Liver (tissue), 9 donors: ENCODE results near the gene CNTN2. TPM values are rescaled to one million over a fixed set of nuclear protein-coding genes. Genes with fewer than 3 reads are reported as not detected.

Experiments used
- DNase-seq: peaks from one replicate; pipeline ENCODE4 v3.0.0-alpha.2; 2017; ENCODE audit warnings: low spot score
- H3K27ac ChIP-seq, 2 donors: one replicate each; pipeline ENCODE4 v1.7.0; 2013; ENCODE audit warnings: inconsistent platforms in 2 of 2, low read length in 2 of 2, control low read depth in 1 of 2, low read depth in 1 of 2, mild to moderate bottlenecking in 1 of 2
- H3K27me3 ChIP-seq, 4 donors: one replicate each; pipeline versions ENCODE4 v1.6.1 to v1.7.0; 2013; ENCODE audit warnings: low read length in 3 of 4, inconsistent platforms in 1 of 4, mild to moderate bottlenecking in 1 of 4, moderate library complexity in 1 of 4; ENCODE audit not compliant: control insufficient read depth in 4 of 4, insufficient read depth in 4 of 4
- H3K36me3 ChIP-seq, 4 donors: one replicate each; pipeline versions ENCODE4 v1.6.1 to v1.7.0; 2013; ENCODE audit warnings: low read length in 3 of 4, mild to moderate bottlenecking in 3 of 4, low read depth in 1 of 4, moderate library complexity in 1 of 4; ENCODE audit not compliant: control insufficient read depth in 4 of 4, insufficient read depth in 3 of 4
- H3K4me1 ChIP-seq, 4 donors: one replicate each; pipeline versions ENCODE4 v1.6.1 to v1.7.0; 2013; ENCODE audit warnings: low read length in 3 of 4, mild to moderate bottlenecking in 3 of 4, moderate library complexity in 1 of 4; ENCODE audit not compliant: control insufficient read depth in 4 of 4, insufficient read depth in 4 of 4
- H3K4me3 ChIP-seq, 3 donors: one replicate each; pipeline versions ENCODE4 v1.6.1 to v1.7.0; 2013; ENCODE audit warnings: low read length in 3 of 3, control low read depth in 1 of 3, low read depth in 1 of 3, mild to moderate bottlenecking in 1 of 3
- H3K9ac ChIP-seq, 2 donors: one replicate each; pipeline ENCODE4 v1.7.0; 2013; ENCODE audit warnings: low read length in 2 of 2, mild to moderate bottlenecking in 2 of 2, moderate library complexity in 2 of 2, control low read depth in 1 of 2, low read depth in 1 of 2
- H3K9me3 ChIP-seq, 4 donors: one replicate each; pipeline versions ENCODE4 v1.6.1 to v1.7.0; 2013; ENCODE audit warnings: low read length in 3 of 4; ENCODE audit not compliant: control insufficient read depth in 4 of 4
- ATF3 ChIP-seq: IDR thresholded peaks from 2 replicates; pipeline ENCODE4 v1.6.1; 2016; ENCODE audit warnings: antibody characterized with exemption
- CTCF ChIP-seq: fragments of 150-350 bp; IDR thresholded peaks from 2 replicates; pipeline ENCODE4 v1.5.1; 2017; ENCODE audit warnings: improper control_type of control experiment, low read depth, low read length; ENCODE audit not compliant: missing input control
- EGR1 ChIP-seq, 2 donors: IDR thresholded peaks; 2 replicates each; pipeline ENCODE4 v1.6.1; 2016 to 2018; ENCODE audit warnings: antibody characterized with exemption in 2 of 2, low read depth in 2 of 2
- FOXA1 ChIP-seq: IDR thresholded peaks from 2 replicates; pipeline ENCODE4 v1.6.1; 2016; ENCODE audit warnings: antibody characterized with exemption
- GABPA ChIP-seq, 2 donors: IDR thresholded peaks in 1 of 2; conservative IDR thresholded peaks in 1 of 2; 2 replicates each; pipeline ENCODE4 v1.6.1; 2016; ENCODE audit warnings: antibody characterized with exemption in 2 of 2, mild to moderate bottlenecking in 1 of 2, moderate library complexity in 1 of 2
- HNF4A ChIP-seq, 2 donors: conservative IDR thresholded peaks; 2 replicates each; pipeline ENCODE4 v1.6.1; 2016; ENCODE audit warnings: antibody characterized with exemption in 2 of 2, mild to moderate bottlenecking in 2 of 2
- HNF4G ChIP-seq: IDR thresholded peaks from 2 replicates; pipeline ENCODE4 v1.6.1; 2016; ENCODE audit warnings: antibody characterized with exemption
- JUND ChIP-seq, 2 donors: IDR thresholded peaks; 2 replicates each; pipeline ENCODE4 v1.6.1; 2016; ENCODE audit warnings: antibody characterized with exemption in 2 of 2
- MAX ChIP-seq: IDR thresholded peaks from 2 replicates; pipeline ENCODE4 v1.6.1; 2016; ENCODE audit warnings: antibody characterized with exemption
- NR2F2 ChIP-seq: IDR thresholded peaks from 2 replicates; pipeline ENCODE4 v1.6.1; 2016; ENCODE audit warnings: antibody characterized with exemption
- RAD21 ChIP-seq, 2 donors: IDR thresholded peaks; 2 replicates each; pipeline ENCODE4 v1.6.1; 2016; ENCODE audit warnings: antibody characterized with exemption in 2 of 2, mild to moderate bottlenecking in 2 of 2
- REST ChIP-seq: IDR thresholded peaks from 2 replicates; pipeline ENCODE4 v1.6.1; 2016; ENCODE audit warnings: antibody characterized with exemption, mild to moderate bottlenecking
- RXRA ChIP-seq, 2 donors: IDR thresholded peaks; 2 replicates each; pipeline ENCODE4 v1.6.1; 2017 to 2018; ENCODE audit warnings: antibody characterized with exemption in 2 of 2, mild to moderate bottlenecking in 1 of 2
- SP1 ChIP-seq: IDR thresholded peaks from 2 replicates; pipeline ENCODE4 v1.6.1; 2018; ENCODE audit warnings: antibody characterized with exemption, mild to moderate bottlenecking
- TAF1 ChIP-seq: conservative IDR thresholded peaks from 2 replicates; pipeline ENCODE4 v1.6.1; 2016; ENCODE audit warnings: antibody characterized with exemption, mild to moderate bottlenecking
- YY1 ChIP-seq: IDR thresholded peaks from 2 replicates; pipeline ENCODE4 v1.6.1; 2016; ENCODE audit warnings: antibody characterized with exemption, mild to moderate bottlenecking
- ZBTB33 ChIP-seq: IDR thresholded peaks from 2 replicates; pipeline ENCODE4 v1.6.1; 2016; ENCODE audit warnings: antibody characterized with exemption
- WGBS: extraction: QIAGEN DNeasy Blood & Tissue Kit; methylation state at CpG from one replicate; pipeline ENCODE4 v1.1.7; 2013; 5-methylcytosine and 5-hydroxymethylcytosine counted together
- polyA plus RNA-seq, 2 donors: library from polyadenylated mRNA; stranded (reverse) in 1 of 2; unstranded in 1 of 2; fragments of 200-250 nt in 1 of 2; fragments of >200 nt in 1 of 2; fragmentation: Nextera tagmentation in 1 of 2; extraction: Ambion mirVana in 1 of 2; gene quantifications; one replicate each; pipeline versions ENCODE4 v1.2.1 to v1.2.3, GENCODE V29; 2013 to 2015
- total RNA-seq, 2 donors: library from RNA; depleted of rRNA; stranded (reverse); fragments of >200 nt; gene quantifications; one replicate each; pipeline ENCODE4 v1.2.3, GENCODE V29; 2014
- donor health status: healthy.
- donor health status: healthy.
- donor health status: healthy.
- donor health status: healthy.
- donor health status: healthy.

The CNTN2 gene
- total and polyA plus RNA-seq, 4 donors = 0.05 to 0.25 (median 0.17) TPM

- no peak for TF ChIP-seq REST
- no peak for TF ChIP-seq NR2F2
- no peak for TF ChIP-seq EGR1 (IDR thresholded peaks at IDR 0.05; ENCODE audit: low read depth in 2 of 2)
- TF ChIP-seq TAF1 = no peak
- no peak for TF ChIP-seq RXRA (IDR thresholded peaks at IDR 0.05)
- no peak for TF ChIP-seq RAD21 (IDR thresholded peaks at IDR 0.05)
- TF ChIP-seq YY1 = no peak
These were observed 14.6 kb upstream of the CNTN2 start (continued) for GRCh38 chr1:205028390-205028789.

- H3K4me1 ChIP-seq = no peaks in the 10 kb centered on the region
- TF ChIP-seq YY1 (no peak), EGR1 (IDR thresholded peaks at IDR 0.05; ENCODE audit: low read depth in 2 of 2) (no peak)
- no peaks in the 10 kb centered on the region for H3K36me3 ChIP-seq
- no peak overlapping the region for H3K27ac ChIP-seq
- no peak for DNase-seq
- no peak overlapping the region for H3K4me3 ChIP-seq
- no peak overlapping the region for H3K9ac ChIP-seq
- no peaks in the 10 kb centered on the region for H3K9me3 ChIP-seq
- WGBS = 81% methylated on average over 4 of the region's 4 CpGs
- no peaks in the 10 kb centered on the region for H3K27me3 ChIP-seq
These were observed 14.1 kb upstream of the CNTN2 start for GRCh38 chr1:205028924-205029323.

GRCh38 chr1:205030241-205030640 is 12.8 kb upstream of the CNTN2 start:
- Histone ChIP-seq H3K9ac (no peak overlapping the region), H3K4me3 (no peak overlapping the region), H3K27me3 (no peaks in the 10 kb centered on the region), H3K36me3 (no peaks in the 10 kb centered on the region), H3K9me3 (no peaks in the 10 kb centered on the region), H3K4me1 (no peaks in the 10 kb centered on the region), H3K27ac (no peak overlapping the region)
- no peak for TF ChIP-seq ZBTB33
- no peak for TF ChIP-seq TAF1
- no peak for TF ChIP-seq MAX
- no peak for TF ChIP-seq JUND (IDR thresholded peaks at IDR 0.05)
- no peak for TF ChIP-seq HNF4G
- no peak for TF ChIP-seq CTCF
- TF ChIP-seq HNF4A (conservative IDR thresholded peaks at IDR 0.05) = no peak
- no peak for TF ChIP-seq EGR1 (IDR thresholded peaks at IDR 0.05; ENCODE audit: low read depth in 2 of 2)
- TF ChIP-seq RAD21 (IDR thresholded peaks at IDR 0.05) = no peak
- no peak for TF ChIP-seq ATF3
- TF ChIP-seq GABPA (IDR thresholded peaks at IDR 0.05 in 1 of 2, conservative IDR thresholded peaks at IDR 0.05 in 1 of 2) = no peak
- no peak for TF ChIP-seq NR2F2
- TF ChIP-seq SP1 = no peak
- no peak for TF ChIP-seq FOXA1
- 88% methylated on average over 6 of the region's 6 CpGs for WGBS
- DNase-seq = no peak
